GM06990 (cell line): ENCODE results near the gene ACBD6.

Source experiments
- DNase-seq: peaks from one replicate; pipeline ENCODE4 v3.0.0-alpha.2; 2011; ENCODE audit not compliant: insufficient read length; ENCODE audit errors: extremely low read depth
- H3K27me3 ChIP-seq: replicated peaks from 2 replicates; pipeline ENCODE4 v1.6.0; 2011; ENCODE audit warnings: low read length; ENCODE audit not compliant: control insufficient read depth, insufficient read depth
- H3K36me3 ChIP-seq: 2 replicates; pipeline ENCODE4 v1.5.1; 2011; ENCODE audit warnings: low read length; ENCODE audit not compliant: control insufficient read depth, insufficient read depth
- H3K4me3 ChIP-seq: replicated peaks from 2 replicates; pipeline ENCODE4 v1.5.1; 2011; ENCODE audit warnings: low read depth, mild to moderate bottlenecking, control low read depth, low read length
- TF ChIP-seq, protein P1 (sequence below): IDR thresholded peaks from 2 replicates; pipeline ENCODE4 v1.5.1; 2011; ENCODE audit warnings: low read length, control low read depth, mild to moderate bottlenecking, inconsistent platforms; ENCODE audit not compliant: insufficient read depth, poor library complexity, severe bottlenecking

ACBD6 gene

DNA sequence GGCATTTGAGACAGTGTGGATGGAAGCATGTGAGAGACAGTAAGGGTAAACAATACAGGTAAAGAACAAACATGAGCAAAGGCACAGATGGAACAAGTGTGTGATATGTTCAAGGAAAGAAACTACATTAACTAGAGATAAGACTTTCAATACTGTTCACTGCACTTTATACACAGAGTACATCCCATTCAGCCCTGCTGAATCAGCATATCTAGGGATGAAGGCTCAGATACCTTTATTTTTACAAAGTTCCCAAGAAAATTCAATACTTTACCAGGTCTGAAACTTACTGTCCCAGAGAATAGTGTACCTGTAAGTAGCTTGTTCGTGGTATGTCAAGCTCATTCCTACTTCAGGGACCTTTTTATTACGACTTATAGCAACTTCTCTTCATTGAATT lies 149.8 kb downstream of the ACBD6 start:
- no peaks in the 10 kb centered on the region for H3K36me3 ChIP-seq
- TF ChIP-seq, protein P1, sequence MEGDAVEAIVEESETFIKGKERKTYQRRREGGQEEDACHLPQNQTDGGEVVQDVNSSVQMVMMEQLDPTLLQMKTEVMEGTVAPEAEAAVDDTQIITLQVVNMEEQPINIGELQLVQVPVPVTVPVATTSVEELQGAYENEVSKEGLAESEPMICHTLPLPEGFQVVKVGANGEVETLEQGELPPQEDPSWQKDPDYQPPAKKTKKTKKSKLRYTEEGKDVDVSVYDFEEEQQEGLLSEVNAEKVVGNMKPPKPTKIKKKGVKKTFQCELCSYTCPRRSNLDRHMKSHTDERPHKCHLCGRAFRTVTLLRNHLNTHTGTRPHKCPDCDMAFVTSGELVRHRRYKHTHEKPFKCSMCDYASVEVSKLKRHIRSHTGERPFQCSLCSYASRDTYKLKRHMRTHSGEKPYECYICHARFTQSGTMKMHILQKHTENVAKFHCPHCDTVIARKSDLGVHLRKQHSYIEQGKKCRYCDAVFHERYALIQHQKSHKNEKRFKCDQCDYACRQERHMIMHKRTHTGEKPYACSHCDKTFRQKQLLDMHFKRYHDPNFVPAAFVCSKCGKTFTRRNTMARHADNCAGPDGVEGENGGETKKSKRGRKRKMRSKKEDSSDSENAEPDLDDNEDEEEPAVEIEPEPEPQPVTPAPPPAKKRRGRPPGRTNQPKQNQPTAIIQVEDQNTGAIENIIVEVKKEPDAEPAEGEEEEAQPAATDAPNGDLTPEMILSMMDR = no peak
- DNase-seq = no peak
- no peaks in the 10 kb centered on the region for H3K27me3 ChIP-seq
- H3K4me3 ChIP-seq = no peak overlapping the region

DNA sequence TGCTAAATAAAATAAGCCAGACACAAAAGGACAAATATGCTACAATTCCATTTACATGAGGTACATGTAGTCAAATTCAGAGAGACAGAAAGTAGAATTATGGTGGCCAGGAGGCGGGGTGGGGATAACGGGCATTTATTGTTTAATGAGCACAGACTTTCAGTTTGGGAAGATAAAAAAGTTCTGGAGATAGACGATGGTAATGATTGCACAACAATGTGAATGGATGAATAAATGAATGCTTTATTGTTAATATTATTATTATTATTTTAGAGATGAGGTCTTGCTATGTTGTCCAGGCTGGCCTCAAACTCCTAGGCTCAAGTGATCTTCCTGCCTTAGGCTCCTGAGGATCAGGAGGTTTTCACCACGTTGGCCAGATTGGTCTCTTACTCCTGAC lies 150.4 kb downstream of the ACBD6 start:
- no peak for DNase-seq
- no peaks in the 10 kb centered on the region for H3K36me3 ChIP-seq
- TF ChIP-seq, protein P1 = no peak
- no peaks in the 10 kb centered on the region for H3K27me3 ChIP-seq
- no peak overlapping the region for H3K4me3 ChIP-seq

DNA sequence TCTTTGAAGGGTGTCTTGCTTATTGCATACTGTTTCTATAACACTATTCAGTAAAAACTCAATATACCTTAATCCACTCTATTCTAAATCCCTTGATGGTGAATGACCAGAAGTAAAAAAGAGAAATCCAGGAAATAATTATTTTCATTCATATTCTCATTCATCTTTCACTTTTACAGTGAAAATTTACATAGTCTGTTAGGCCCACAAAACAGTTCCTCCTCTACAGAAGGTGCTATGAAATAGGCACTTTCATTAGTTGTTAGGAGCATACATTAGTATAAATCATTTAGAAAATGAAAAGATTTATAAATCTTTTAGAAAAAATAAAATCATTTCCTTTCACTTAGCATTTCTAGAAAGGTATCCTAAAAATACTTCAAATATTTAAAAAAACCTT lies 157.2 kb downstream of the ACBD6 start:
- Histone ChIP-seq H3K4me3 (no peak overlapping the region), H3K27me3 (no peaks in the 10 kb centered on the region), H3K36me3 (no peaks in the 10 kb centered on the region)
- TF ChIP-seq, protein P1 = no peak
- DNase-seq = no peak

DNA sequence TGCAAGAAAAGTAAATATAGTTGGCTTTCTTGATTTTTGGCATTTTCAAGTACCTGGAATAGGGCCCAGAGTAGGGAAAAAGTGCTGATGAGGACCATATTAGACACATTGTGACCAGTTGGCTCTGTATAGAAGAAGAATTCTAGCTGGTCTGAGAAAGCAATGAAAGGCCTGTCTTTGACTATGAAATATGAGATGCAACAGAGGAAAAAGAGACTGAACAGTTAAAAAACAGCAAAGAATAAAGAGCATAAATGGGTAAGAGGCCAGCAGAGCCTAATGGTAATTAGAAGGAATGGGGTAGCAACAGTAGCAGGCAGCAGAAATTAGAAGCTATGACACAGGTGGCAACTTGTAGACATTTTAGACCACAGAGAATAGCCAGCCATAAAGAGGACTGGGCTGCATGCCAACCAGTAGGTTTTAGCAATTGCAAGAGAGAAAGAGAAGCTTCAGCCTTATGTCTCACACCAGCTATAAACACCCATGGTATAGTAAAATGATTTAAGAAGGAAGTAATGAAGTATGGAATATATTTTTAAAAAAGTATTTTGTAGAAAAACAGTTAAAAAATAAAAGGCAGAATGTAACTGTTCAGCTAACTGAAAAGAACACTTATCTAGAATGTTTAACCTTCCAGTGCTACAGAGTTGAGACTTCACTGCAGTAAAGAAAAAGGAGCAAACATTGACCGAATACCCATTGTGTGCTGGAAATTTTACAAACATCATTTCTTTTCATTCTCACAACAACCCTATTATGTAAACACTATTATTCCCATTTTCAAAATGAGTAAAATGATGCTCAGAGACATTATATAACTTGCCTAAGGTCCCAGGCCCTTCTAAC lies 158.2 kb downstream of the ACBD6 start:
- TF ChIP-seq, protein P1 = no peak
- no peak overlapping the region for H3K4me3 ChIP-seq
- no peak for DNase-seq
- no peaks in the 10 kb centered on the region for H3K27me3 ChIP-seq
- H3K36me3 ChIP-seq = no peaks in the 10 kb centered on the region

DNA sequence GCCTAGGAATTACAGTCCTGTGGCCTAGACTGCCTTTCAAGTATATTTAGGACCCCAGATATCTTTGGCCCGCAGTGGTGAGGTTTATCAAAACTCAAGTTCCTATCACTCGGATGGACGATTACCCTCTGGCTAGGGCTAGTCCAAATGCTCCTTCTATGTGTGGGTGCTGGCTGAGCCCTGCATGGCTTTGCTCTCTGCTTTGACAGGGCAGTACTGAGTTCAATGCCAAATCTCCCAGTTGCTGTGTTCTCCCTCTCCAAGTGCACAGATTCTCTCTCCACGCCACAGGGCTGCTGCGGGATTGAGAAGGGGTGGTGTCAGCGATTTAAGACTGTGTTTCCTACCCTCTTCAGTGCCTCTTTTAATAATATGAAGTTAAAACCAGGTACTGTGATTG lies 175.3 kb downstream of the ACBD6 start:
- DNase-seq = no peak
- Histone ChIP-seq H3K27me3 (no peaks in the 10 kb centered on the region), H3K36me3 (no peaks in the 10 kb centered on the region), H3K4me3 (no peak overlapping the region)
- TF ChIP-seq, protein P1 = no peak

DNA sequence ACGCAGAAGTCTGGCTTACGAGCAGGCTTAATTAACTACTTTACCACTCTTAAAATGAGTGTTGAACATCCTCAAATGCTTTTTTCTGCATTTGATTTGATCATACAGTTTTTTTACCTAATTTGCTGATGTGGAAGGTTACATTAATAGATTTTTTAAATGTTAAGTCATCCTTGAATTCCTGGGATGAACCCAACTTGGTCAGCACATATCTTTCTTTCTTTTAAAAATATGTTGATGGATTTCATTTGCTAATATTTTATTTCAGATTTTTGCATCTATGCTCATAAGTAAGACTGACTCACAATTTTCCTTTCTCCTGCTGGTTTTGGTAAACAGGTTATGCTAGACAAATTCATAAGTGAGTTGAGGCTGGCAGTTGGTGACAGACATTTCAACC lies 189.5 kb downstream of the ACBD6 start:
- H3K27me3 ChIP-seq = no peaks in the 10 kb centered on the region
- TF ChIP-seq, protein P1 = no peak
- no peak for DNase-seq
- H3K4me3 ChIP-seq = no peak overlapping the region
- H3K36me3 ChIP-seq = peaks cover 3% of the 10 kb centered on the region; the same call in 1 of the 2 replicates
